Progenitor cell of endocrine pancreas (in vitro differentiated cells): Measurements from ENCODE around the gene UBE3D. TPM values are rescaled to one million over a fixed set of nuclear protein-coding genes. Genes with fewer than 3 reads are reported as not detected.

Experiments used
- DNase-seq: peaks from one replicate; pipeline ENCODE4 v3.0.0; 2021; ENCODE audit warnings: low spot score; ENCODE audit not compliant: unreplicated experiment
- H3K27ac Mint-ChIP-seq: 2 replicates; pipeline ENCODE4 v1.8.0; 2021; ENCODE audit warnings: mild to moderate bottlenecking, moderate library complexity, mixed read lengths
- H3K27me3 Mint-ChIP-seq: 2 replicates; pipeline ENCODE4 v1.8.0; 2021; ENCODE audit warnings: mixed read lengths
- H3K36me3 Mint-ChIP-seq: 2 replicates; pipeline ENCODE4 v1.8.0; 2022; ENCODE audit warnings: mixed read lengths; ENCODE audit not compliant: insufficient read depth
- H3K4me1 Mint-ChIP-seq: 2 replicates; pipeline ENCODE4 v1.8.0; 2021; ENCODE audit warnings: low read depth, mixed read lengths
- H3K4me3 Mint-ChIP-seq: 2 replicates; pipeline ENCODE4 v1.8.0; 2021; ENCODE audit warnings: low read depth, mild to moderate bottlenecking, moderate library complexity, mixed read lengths
- H3K9me3 Mint-ChIP-seq: 2 replicates; pipeline ENCODE4 v1.8.0; 2021; ENCODE audit warnings: low read depth, mixed read lengths
- long read RNA-seq: library from polyadenylated mRNA; unstranded; transcript quantifications from one replicate; pipeline ENCODE4 v2.0.0, GENCODE V29; 2020
- total RNA-seq: library from RNA; stranded (reverse); gene quantifications from 2 replicates; pipeline ENCODE4 v1.2.1, GENCODE V29; 2021
- TF ChIP-seq, protein P1 (sequence below): fragments of 200-600 bp; sonication (generic); IDR thresholded peaks from one replicate; pipeline ENCODE4 v1.5.0; 2021; ENCODE audit warnings: antibody characterized with exemption, mild to moderate bottlenecking; ENCODE audit not compliant: unreplicated experiment

The UBE3D gene, protein sequence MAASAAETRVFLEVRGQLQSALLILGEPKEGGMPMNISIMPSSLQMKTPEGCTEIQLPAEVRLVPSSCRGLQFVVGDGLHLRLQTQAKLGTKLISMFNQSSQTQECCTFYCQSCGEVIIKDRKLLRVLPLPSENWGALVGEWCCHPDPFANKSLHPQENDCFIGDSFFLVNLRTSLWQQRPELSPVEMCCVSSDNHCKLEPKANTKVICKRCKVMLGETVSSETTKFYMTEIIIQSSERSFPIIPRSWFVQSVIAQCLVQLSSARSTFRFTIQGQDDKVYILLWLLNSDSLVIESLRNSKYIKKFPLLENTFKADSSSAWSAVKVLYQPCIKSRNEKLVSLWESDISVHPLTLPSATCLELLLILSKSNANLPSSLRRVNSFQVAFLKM
- total RNA-seq: 15.5 and 18.6 TPM in 2 replicates
- long read RNA-seq, transcript UBE3D-203 (10 exons, 1,917 nt): major isoform, 43 of 78 reads
- long read RNA-seq, partial matches to known transcripts: 9 of 78 reads
- long read RNA-seq, other reads (novel, unspliced or antisense): 24 of 78 reads

DNA sequence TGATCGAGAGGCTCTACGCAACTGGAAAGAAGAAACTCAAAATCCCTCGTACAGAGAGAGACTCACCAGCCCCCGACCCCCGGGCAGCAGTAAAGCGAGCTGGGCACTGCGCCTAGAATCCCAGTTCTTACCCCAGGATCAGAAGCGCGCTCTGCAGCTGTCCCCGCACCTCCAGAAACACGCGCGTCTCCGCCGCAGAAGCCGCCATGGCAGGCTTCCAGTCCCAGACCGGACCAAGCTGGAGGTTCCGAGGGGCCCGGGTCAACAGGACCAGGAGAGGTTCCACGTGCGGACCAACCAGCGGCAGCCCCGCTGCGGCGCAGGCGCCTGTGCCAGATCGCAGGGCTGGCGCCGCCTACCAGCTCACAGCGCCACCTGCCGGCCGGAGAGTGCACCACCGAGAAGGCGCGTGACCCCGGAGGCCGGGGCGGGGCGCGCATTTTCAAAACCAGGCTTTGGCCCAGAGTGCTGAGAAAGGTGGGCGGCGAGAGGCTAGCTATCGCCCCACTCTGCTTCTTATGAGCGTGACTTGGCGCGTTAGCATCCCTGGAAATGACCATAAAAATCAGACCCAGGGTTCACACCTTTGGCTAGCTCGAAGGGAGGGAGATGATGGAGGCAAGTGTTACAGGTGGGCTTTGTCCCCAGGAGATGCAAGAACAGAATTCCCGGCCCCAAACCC lies at the start of gene UBE3D:
UBE3D (minus strand) TSS at position 331 of the 682 bp plus-strand sequence; CDS start at position 208, 123 bp downstream.
- peak within 1 kb of the TSS; percentile 94 for H3K27ac Mint-ChIP-seq
- peaks cover 26% of the 10 kb centered on the region for H3K4me1 Mint-ChIP-seq
- H3K36me3 Mint-ChIP-seq: no peaks in the 10 kb centered on the region
- H3K9me3 Mint-ChIP-seq: no peaks in the 10 kb centered on the region
- H3K4me3 Mint-ChIP-seq: peak within 1 kb of the TSS; percentile 94
- DNase-seq: peak; percentile 92
- TF ChIP-seq, protein P1, sequence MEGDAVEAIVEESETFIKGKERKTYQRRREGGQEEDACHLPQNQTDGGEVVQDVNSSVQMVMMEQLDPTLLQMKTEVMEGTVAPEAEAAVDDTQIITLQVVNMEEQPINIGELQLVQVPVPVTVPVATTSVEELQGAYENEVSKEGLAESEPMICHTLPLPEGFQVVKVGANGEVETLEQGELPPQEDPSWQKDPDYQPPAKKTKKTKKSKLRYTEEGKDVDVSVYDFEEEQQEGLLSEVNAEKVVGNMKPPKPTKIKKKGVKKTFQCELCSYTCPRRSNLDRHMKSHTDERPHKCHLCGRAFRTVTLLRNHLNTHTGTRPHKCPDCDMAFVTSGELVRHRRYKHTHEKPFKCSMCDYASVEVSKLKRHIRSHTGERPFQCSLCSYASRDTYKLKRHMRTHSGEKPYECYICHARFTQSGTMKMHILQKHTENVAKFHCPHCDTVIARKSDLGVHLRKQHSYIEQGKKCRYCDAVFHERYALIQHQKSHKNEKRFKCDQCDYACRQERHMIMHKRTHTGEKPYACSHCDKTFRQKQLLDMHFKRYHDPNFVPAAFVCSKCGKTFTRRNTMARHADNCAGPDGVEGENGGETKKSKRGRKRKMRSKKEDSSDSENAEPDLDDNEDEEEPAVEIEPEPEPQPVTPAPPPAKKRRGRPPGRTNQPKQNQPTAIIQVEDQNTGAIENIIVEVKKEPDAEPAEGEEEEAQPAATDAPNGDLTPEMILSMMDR: peak; percentile 99
- no peaks in the 10 kb centered on the region for H3K27me3 Mint-ChIP-seq

DNA sequence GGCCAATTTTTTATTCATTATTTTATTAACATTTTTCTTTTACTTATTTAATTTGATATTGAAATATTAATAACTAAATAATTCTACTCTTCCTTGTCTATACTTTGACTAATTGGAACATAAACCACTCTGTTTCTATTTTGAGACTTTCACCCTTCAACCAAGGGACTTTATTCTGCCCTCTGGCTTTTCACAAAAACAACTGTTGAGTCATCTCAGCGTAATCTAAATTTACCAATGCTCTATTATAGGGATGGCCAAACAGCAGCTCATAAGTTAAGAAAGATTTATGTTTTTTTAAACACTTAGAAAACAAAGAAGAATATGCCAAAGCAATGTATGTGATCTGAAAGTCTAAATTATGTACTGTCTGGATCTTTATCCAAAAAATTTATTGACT lies 48.5 kb upstream of the UBE3D start:
- DNase-seq: no peak
- Mint-ChIP-seq H3K27ac (no peak overlapping the region), H3K27me3 (no peaks in the 10 kb centered on the region), H3K4me3 (no peak overlapping the region), H3K9me3 (no peaks in the 10 kb centered on the region), H3K36me3 (peaks cover 13% of the 10 kb centered on the region), H3K4me1 (no peaks in the 10 kb centered on the region)
- TF ChIP-seq, protein P1: no peak

DNA sequence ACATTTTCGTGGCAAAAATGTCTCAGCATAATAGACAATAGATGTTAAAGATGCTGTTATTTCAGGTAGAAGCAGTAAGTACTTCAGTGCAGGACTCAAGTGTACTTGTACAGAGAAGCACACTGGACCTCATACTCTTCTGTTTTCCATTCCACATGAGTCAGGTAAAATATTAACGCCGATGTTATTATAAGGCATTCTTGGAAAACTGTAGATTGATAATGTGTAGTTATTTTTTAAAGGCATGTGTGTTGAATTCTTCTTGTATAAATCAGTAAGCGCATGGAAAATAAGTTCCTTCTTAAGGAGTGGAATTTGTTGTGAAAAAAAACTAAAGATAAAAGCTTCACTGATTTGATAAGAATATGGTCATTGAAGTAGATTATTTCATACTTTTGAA lies 47.6 kb upstream of the UBE3D start:
- DNase-seq: no peak
- Mint-ChIP-seq H3K4me3 (no peak overlapping the region), H3K27me3 (no peaks in the 10 kb centered on the region), H3K9me3 (no peaks in the 10 kb centered on the region), H3K4me1 (no peaks in the 10 kb centered on the region), H3K27ac (no peak overlapping the region), H3K36me3 (peaks cover 14% of the 10 kb centered on the region)
- TF ChIP-seq, protein P1: no peak

DNA sequence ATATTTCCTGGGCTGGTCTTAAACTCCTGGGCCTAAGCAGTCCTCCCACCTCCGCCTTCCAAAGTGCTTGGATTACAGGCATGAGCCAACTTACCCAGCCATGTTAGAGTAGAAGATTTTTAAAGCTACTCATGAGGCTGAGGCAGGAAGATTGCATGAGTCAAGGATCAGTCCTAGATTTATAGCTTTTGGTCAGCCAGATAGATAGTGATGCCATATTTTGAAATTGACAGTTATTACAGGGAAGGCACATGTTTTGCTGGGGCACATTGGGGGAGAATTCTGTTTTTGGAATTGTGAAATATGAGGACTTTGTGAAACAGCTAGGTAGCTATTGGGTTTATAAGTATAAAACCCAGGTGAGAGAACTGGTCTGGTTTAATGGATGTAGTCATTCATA lies 42.7 kb upstream of the UBE3D start:
- DNase-seq: no peak
- H3K27me3 Mint-ChIP-seq: no peaks in the 10 kb centered on the region

DNA sequence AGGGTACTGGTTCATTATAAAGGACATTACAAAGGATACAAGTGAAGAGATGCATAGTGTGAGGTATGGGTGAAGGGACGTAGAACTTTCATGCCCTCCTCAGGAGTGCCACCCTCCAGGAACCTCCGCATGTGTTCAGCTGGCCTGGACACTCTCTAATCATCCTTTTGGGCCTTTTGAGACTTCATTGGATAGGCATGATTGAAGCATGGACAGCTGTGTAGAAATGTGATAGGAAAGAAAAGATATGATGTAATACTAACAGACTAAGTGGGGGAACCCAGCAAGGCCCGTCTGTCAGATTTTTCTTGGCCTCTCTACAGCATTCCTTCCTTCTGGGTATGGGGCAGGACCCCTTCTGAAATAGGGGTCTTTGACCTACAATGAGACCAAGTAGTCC lies 32.9 kb upstream of the UBE3D start:
- TF ChIP-seq, protein P1: no peak
- no peak overlapping the region for H3K4me3 Mint-ChIP-seq
- no peaks in the 10 kb centered on the region for H3K4me1 Mint-ChIP-seq
- no peak for DNase-seq
- no peaks in the 10 kb centered on the region for H3K27me3 Mint-ChIP-seq
- peaks cover 21% of the 10 kb centered on the region for H3K36me3 Mint-ChIP-seq
- H3K27ac Mint-ChIP-seq: no peak overlapping the region
- H3K9me3 Mint-ChIP-seq: peaks cover 11% of the 10 kb centered on the region

More for the DNA sequence above, 42.7 kb upstream of the UBE3D start:
- Mint-ChIP-seq H3K9me3 (peaks cover 15% of the 10 kb centered on the region), H3K27ac (no peak overlapping the region), H3K4me3 (no peak overlapping the region), H3K36me3 (peaks cover 31% of the 10 kb centered on the region), H3K4me1 (no peaks in the 10 kb centered on the region)
- TF ChIP-seq, protein P1: no peak
